HCEC 1CT (cell line): ENCODE results near the gene SLC17A2.
A peak's percentile ranks its signal among the peaks of the same experiment; 100 is the strongest.
"Not testable (repeated sequence)": the region's sequence is repeated elsewhere in the genome, so short reads cannot be mapped to it uniquely, and the experiment has no call there.

Experiments
- DNase-seq: peaks from one replicate; pipeline ENCODE4 v3.0.0-alpha.2; 2017

Gene SLC17A2

GRCh38 chr6:25951296-25952032 is 21.0 kb upstream of the SLC17A2 start:
- DNase-seq: no peak

- no peak for DNase-seq
Measured at GRCh38 chr6:25950297-25950696, 19.8 kb upstream of the SLC17A2 start.

GRCh38 chr6:25949695-25950094 is 19.2 kb upstream of the SLC17A2 start:
- no peak for DNase-seq

GRCh38 chr6:25947492-25947891 is 17.0 kb upstream of the SLC17A2 start:
- not testable (repeated sequence) for DNase-seq

- DNase-seq: no peak
Measured at GRCh38 chr6:25946631-25947030, 16.1 kb upstream of the SLC17A2 start.

GRCh38 chr6:25945738-25946137 is 15.2 kb upstream of the SLC17A2 start:
- not testable (repeated sequence) for DNase-seq

- no peak for DNase-seq
Measured at GRCh38 chr6:25944688-25945574, 14.4 kb upstream of the SLC17A2 start.

- no peak for DNase-seq
Measured at GRCh38 chr6:25943887-25944286, 13.4 kb upstream of the SLC17A2 start.

GRCh38 chr6:25942561-25943147 is 12.2 kb upstream of the SLC17A2 start:
- peak; percentile 53 for DNase-seq

- no peak for DNase-seq
Measured at GRCh38 chr6:25939593-25939992, 9.1 kb upstream of the SLC17A2 start.

- DNase-seq: no peak
Measured at GRCh38 chr6:25935953-25936352, 5.5 kb upstream of the SLC17A2 start.

GRCh38 chr6:25934735-25935313 is 4.3 kb upstream of the SLC17A2 start:
- peak; percentile 54 for DNase-seq

- no peak for DNase-seq
Measured at GRCh38 chr6:25934156-25934555, 3.7 kb upstream of the SLC17A2 start.

- no peak for DNase-seq
Measured at GRCh38 chr6:25931411-25931709, 869 bp upstream of the SLC17A2 start.

- not testable (repeated sequence) for DNase-seq
Measured at GRCh38 chr6:25929785-25930184, 706 bp downstream of the SLC17A2 start.

- no peak for DNase-seq
Measured at GRCh38 chr6:25928562-25929324, 1.7 kb downstream of the SLC17A2 start.

GRCh38 chr6:25927756-25928216 is 2.7 kb downstream of the SLC17A2 start:
- no peak for DNase-seq

- no peak for DNase-seq
Measured at GRCh38 chr6:25927178-25927577, 3.3 kb downstream of the SLC17A2 start.

GRCh38 chr6:25925876-25926275 is 4.6 kb downstream of the SLC17A2 start:
- DNase-seq: no peak

GRCh38 chr6:25922301-25922700 is 8.2 kb downstream of the SLC17A2 start:
- DNase-seq: peak; percentile 6

GRCh38 chr6:25921525-25922203 is 8.8 kb downstream of the SLC17A2 start:
- DNase-seq: no peak

- DNase-seq: no peak
Measured at GRCh38 chr6:25919657-25920056, 10.8 kb downstream of the SLC17A2 start.
